ENCODE data around the gene MEX3D.
A peak's percentile ranks its signal among the peaks of the same experiment; 100 is the strongest.

Gene MEX3D

GRCh38 chr19:1593501-1593772 lies 25.3 kb upstream of the MEX3D start:
- DNase-seq (ENCODE audit: low read depth, low spot score), result no peak

- DNase-seq (ENCODE audit: low read depth, low spot score), result peak; percentile 66
These were observed 24.8 kb upstream of the MEX3D start, which contains the start of gene MBD3 for GRCh38 chr19:1592755-1593500. Gene MBD3, minus strand, starts transcription at chr19:1592865. Its CDS starts 234 bp downstream, at chr19:1592631.

- peak; percentile 62 for DNase-seq (ENCODE audit: low read depth, low spot score)
These were observed 24.1 kb upstream of the MEX3D start for GRCh38 chr19:1592024-1592754.

DNA sequence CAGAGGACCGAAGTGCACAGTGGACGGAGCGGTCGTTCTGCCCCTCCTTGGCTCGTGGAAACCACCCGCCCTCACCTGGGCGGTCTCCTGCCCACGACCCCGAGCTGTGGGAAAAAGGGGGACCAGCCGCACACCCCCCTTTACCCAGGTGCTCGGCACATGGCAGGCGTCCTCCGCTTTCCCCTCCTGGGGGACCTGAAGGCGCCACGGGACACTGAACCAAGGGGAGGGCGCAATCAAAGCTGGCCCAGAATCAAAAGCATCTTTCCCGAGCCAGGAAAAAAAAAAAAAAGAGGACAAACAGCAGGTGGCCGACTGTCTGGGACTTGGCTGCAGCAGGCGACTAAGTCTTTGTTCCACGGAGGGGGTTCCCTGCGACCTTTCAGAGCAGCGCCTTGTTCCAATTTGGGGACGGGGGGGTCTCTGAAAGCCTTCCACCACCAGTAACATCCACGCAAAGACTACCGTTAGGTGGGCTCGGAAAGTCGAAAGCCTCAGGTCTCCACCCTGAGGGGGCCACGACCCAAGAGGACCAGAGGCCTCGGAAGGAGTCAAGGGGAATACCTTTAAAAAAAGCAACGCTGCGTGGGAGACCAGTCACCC lies 23.4 kb upstream of the MEX3D start:
- DNase-seq (ENCODE audit: low read depth, low spot score), result no peak

DNA sequence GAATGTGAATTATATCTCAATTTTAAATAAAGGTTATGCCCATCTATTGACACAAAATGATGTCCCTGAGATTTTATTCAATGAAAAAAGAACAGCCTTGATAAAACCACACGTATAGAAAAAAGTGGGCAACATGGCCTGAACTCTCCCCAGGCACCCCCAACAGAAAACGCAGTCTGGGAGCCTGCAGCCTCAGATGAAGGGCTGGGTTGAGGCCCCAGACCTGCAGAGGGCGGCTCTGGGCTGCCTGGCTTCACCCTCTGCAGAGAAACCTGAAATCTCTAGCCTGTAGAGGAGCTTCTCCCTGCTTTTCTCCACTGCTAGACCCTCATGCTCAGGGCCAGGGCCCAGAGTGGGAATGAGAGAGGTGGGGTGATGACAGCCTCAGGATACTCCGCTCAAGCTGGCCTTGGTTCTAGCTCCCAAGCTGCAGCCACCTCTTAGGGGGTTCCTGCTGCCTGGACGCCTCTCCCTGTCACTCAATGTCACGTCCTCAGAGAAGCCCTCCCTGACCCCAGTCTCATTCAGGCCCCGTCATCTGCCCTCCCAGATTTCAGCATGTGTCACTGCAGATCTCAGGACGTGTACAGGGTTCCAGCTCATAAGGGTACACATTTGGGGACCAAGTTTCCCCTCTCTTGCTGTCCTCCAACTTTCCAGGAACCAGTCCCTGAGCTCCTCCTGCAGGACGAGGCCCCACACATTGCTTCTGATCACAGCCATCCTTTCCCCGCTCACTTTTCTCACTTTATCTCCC lies 22.7 kb upstream of the MEX3D start:
- DNase-seq (ENCODE audit: low read depth, low spot score), result no peak

GRCh38 chr19:1587872-1588271 lies 19.7 kb upstream of the MEX3D start:
- DNase-seq (ENCODE audit: low read depth, low spot score), result no peak

DNA sequence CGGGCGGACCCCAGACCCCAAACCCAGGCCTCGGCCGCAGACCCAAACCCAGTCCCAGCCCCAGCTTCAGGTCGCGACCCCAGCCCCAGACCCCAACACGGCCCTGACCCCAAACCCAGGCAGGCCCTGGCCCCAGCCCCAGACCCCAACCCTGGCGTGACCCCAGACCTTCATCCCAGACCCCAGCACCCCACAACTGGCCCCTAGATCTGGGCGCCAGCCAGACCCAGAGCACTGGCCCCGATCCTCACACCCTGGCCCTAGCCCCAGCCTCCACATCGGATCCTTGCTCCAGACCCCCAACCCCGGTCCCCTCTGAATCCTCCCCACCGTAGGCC lies 17.1 kb upstream of the MEX3D start:
- no peak for DNase-seq (ENCODE audit: low read depth, low spot score)

GRCh38 chr19:1584500-1585242 lies 16.5 kb upstream of the MEX3D start:
- no peak for DNase-seq (ENCODE audit: low read depth, low spot score)

DNA sequence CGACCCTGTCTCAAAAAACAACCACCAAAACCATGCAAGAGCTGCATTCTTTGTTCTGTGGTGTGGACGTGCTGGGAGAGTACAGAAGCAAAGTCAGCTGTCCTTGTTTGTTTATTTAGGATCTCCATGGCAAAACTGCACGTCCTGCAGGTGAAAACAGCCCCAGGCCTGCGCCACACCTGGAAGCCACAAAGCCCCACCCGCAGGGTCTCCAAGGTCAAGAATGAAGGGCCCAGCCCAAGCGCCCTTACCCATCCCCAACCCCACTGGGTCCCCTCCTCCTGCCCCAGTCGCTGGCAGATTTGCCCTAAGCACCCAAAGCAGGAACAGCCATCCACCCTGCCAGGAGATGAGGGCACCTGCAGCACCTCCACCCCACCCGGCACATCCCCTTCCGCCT lies 14.1 kb upstream of the MEX3D start:
- no peak for DNase-seq (ENCODE audit: low read depth, low spot score)

- DNase-seq (ENCODE audit: low read depth, low spot score), result no peak
These were observed 12.8 kb upstream of the MEX3D start for GRCh38 chr19:1580957-1581356.

- no peak for DNase-seq (ENCODE audit: low read depth, low spot score)
These were observed 12.3 kb upstream of the MEX3D start for GRCh38 chr19:1580382-1580781.

DNA sequence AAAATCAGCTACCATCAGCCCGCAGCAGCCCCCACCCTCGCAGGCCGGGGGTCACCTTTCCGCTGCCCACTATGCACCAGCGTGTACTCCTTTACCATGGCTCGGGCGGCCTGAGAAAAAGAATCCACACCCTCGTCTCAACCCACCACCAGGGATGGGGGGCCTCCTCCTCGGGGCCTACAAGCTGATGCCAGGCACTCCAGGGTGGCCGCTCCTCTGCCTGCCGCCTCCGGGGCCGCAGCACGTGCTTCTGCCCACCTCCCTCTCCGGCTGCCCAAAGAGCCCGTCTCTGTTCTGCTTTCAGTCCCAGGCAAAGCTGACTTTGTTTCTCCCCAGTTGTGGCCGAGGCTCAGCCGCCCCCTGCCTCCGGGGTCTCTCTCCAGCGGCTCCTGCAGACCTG lies 11.1 kb upstream of the MEX3D start:
- no peak for DNase-seq (ENCODE audit: low read depth, low spot score)

DNA sequence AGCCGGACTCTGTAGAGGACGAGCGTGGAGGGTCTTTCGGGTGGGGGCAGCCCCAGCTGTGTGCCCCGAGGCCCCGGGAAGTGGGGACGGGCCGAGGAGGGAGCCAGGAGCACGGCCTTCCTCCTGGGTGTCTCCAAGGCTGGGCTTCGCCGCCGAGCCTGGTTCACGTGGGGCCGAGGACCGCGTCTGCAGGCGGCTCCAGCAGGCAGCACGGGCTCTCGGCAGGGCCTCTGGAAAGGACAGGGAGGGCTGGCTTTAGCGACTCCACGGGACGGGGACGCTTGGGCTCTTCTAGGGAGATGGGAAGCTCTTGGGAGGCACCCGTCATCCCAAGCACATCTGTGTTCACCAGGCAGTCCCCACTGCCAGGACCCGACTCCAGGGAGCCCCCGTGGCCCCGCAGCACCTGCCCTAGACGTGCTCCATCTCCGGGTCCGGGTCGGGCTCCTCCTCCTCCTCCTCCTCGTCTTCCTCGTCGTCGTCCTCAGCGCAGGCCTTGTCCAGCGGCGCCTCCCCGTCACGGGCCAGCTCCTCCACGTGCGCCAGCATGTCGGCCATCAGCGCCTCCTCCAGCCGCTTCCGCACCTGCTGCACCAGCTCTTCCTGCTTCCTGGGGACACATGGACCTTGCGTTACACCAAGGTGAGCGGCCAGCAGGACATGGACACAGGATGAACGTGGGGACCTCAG lies 9.9 kb upstream of the MEX3D start:
- DNase-seq (ENCODE audit: low read depth, low spot score), result no peak

- no peak for DNase-seq (ENCODE audit: low read depth, low spot score)
These were observed 9.2 kb upstream of the MEX3D start for GRCh38 chr19:1577090-1577928.

DNA sequence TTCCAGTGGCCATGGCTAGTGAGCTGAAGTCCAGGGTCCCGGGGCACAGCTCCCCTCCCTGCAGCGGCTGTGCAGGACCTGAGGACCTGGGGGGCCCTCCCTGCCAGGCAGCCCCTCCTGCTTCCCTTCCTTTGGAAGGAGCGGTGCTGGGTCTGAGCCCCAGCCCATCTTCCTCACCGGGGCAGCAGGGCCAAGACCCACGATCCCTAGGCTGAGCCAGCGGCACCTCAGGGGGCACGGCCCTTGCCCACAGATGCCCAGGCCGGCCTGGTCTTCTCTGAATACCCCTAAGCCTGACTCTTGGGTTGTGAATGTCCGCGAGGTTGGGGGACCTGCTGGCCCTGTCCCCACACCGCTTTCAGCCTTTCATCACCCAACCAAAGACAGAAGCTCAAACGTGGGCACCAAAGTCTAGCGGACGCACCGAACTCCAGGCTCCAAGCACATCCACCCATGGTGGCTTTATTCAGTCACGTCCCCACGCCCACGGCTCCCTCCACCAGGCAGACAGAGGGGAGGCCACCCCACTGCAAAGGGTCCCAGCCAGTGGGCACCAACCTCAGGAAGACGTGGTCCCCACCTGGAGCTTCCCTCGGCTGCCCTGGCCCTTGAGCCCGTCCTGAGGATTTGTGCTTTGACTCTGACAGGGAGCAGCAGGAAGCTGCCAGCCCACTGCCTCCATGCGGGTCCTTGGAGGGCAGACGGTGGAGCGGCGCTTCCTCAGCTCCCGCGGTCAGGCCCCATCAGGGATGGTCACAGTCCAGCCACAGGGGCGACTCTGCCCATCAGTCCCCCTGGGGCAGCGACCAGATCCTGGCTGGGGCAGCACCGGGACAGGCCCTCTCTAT lies 8.3 kb upstream of the MEX3D start:
- no peak for DNase-seq (ENCODE audit: low read depth, low spot score)

DNA sequence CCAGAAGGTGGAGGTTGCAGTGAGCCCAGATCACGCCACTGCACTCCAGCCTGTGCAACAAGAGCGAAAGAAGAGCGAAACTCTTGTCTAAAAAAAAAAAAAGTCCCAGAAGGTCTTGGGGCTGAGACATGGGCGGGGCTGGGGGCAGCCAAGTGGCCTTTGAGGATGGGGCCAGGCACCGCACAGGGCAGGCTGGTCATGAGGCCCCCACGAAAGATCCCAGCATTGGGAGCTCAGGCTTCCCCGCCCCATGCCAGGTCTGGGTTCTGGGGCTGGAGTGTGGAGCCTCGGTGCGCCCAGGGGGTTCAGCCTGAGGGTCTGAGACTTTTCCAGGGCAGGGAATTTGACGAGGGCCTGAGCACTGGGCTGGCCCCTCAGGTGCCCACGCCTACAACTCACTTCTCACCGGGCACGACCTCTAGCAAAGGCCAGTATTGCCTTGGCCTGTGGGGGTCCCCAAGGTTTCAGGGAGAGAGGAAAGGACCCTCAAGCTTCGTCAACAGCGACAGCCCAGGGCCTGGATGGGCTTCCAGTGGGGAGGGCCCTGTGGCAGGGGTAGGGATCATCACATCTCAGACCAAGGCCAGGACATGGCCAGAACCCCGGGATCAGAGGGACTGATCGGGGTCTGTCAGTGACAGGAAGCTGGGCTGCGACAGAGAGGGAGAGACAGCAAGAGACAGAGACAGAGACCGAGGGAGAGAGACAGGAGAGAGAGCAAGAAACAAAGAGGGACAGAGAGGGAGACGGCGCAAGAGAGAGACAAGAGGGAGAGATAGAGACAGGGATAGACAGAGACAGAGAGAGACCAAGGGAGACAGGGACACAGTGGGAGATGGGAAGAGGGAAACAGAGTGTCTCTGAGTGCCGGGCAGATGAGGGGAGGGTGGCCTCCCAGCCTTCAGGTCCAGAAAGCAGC lies 7.5 kb upstream of the MEX3D start:
- no peak for DNase-seq (ENCODE audit: low read depth, low spot score)

- no peak for DNase-seq (ENCODE audit: low read depth, low spot score)
These were observed 6.4 kb upstream of the MEX3D start for GRCh38 chr19:1574354-1575136.

Measured in activated naive CD8-positive, alpha-beta T cell treated with anti-CD3 and anti-CD28 coated beads, Interleukin-2, amount 50 U/mL, for 16 hours (primary cell).